HepG2 (cell line): ENCODE data around the gene SHC1. TPM values are rescaled to one million over a fixed set of nuclear protein-coding genes. Genes with fewer than 3 reads are reported as not detected.

Experiments
- ARID2 ChIP-seq: sonication (generic); formaldehyde crosslinking; IDR thresholded peaks from 2 replicates; pipeline ENCODE4 v1.8.1; 2022; ENCODE audit warnings: mild to moderate bottlenecking, missing genetic modification reagents, borderline replicate concordance
- BORCS8-MEF2B ChIP-seq: sonication (generic); formaldehyde crosslinking; IDR thresholded peaks from 2 replicates; pipeline ENCODE4 v1.8.0; 2022; ENCODE audit warnings: mild to moderate bottlenecking, missing genetic modification reagents
- CBX5 ChIP-seq: sonication (generic); formaldehyde crosslinking; IDR thresholded peaks from 2 replicates; pipeline ENCODE4 v1.4.0; 2020; ENCODE audit warnings: missing genetic modification reagents, borderline replicate concordance
- CREM ChIP-seq, 2 experiments: sonication (generic) in 1 of 2; formaldehyde crosslinking in 1 of 2; IDR thresholded peaks; 2 replicates each; pipeline versions ENCODE4 v1.4.0 to v1.6.1; 2016 to 2020; ENCODE audit warnings: antibody characterized with exemption in 1 of 2, mild to moderate bottlenecking in 1 of 2, missing genetic modification reagents in 1 of 2
- CTCF ChIP-seq: sonication (generic); formaldehyde crosslinking; IDR thresholded peaks from 2 replicates; pipeline ENCODE4 v1.5.0; 2020; ENCODE audit warnings: mild to moderate bottlenecking, missing genetic modification reagents, moderate library complexity
- FOXP4 ChIP-seq: sonication (generic); formaldehyde crosslinking; IDR thresholded peaks from 2 replicates; pipeline ENCODE4 v1.4.0; 2020; ENCODE audit warnings: missing genetic modification reagents
- GMEB2 ChIP-seq: IDR thresholded peaks from 2 replicates; pipeline ENCODE4 v1.6.1; 2016; ENCODE audit warnings: missing biosample characterization, missing genetic modification reagents, low read depth
- HIVEP1 ChIP-seq: sonication (generic); formaldehyde crosslinking; IDR thresholded peaks from 2 replicates; pipeline ENCODE4 v1.4.0; 2020; ENCODE audit warnings: mild to moderate bottlenecking, missing genetic modification reagents
- KLF16 ChIP-seq, 2 experiments: sonication (generic) in 1 of 2; formaldehyde crosslinking in 1 of 2; IDR thresholded peaks; 2 replicates each; pipeline versions ENCODE4 v1.6.1 to v1.8.0; 2016 to 2023; ENCODE audit warnings: missing genetic modification reagents in 2 of 2, missing compliant biosample characterization in 1 of 2
- MED13 ChIP-seq: sonication (generic); formaldehyde crosslinking; IDR thresholded peaks from 2 replicates; pipeline ENCODE4 v1.5.0; 2020; ENCODE audit warnings: missing genetic modification reagents
- MTF2 ChIP-seq: sonication (generic); formaldehyde crosslinking; IDR thresholded peaks from 2 replicates; pipeline ENCODE4 v1.5.0; 2020; ENCODE audit warnings: missing genetic modification reagents, borderline replicate concordance
- TEAD3 ChIP-seq: optimal IDR thresholded peaks from 2 replicates; pipeline ENCODE3; 2016; ENCODE audit warnings: borderline replicate concordance
- TGIF2 ChIP-seq: IDR thresholded peaks from 2 replicates; pipeline ENCODE4 v1.6.1; 2016; ENCODE audit warnings: control low read depth, missing compliant biosample characterization
- THAP7 ChIP-seq: sonication (generic); formaldehyde crosslinking; IDR thresholded peaks from 2 replicates; pipeline ENCODE4 v1.8.1; 2023; ENCODE audit warnings: mild to moderate bottlenecking, missing genetic modification reagents
- ZBTB46 ChIP-seq: sonication (generic); formaldehyde crosslinking; IDR thresholded peaks from 2 replicates; pipeline ENCODE4 v1.4.0; 2020; ENCODE audit warnings: mild to moderate bottlenecking, missing genetic modification reagents, borderline replicate concordance
- ZFP36L2 ChIP-seq: sonication (generic); formaldehyde crosslinking; IDR thresholded peaks from 2 replicates; pipeline ENCODE4 v1.4.0; 2020; ENCODE audit warnings: missing genetic modification reagents
- ZNF143 ChIP-seq: sonication (generic); formaldehyde crosslinking; IDR thresholded peaks from 2 replicates; pipeline ENCODE4 v1.4.0; 2020; ENCODE audit warnings: missing genetic modification reagents
- ZNF503 ChIP-seq: sonication (generic); formaldehyde crosslinking; IDR thresholded peaks from 2 replicates; pipeline ENCODE4 v1.4.0; 2020; ENCODE audit warnings: missing genetic modification reagents
- ZNF720 ChIP-seq: sonication (generic); formaldehyde crosslinking; IDR thresholded peaks from 2 replicates; pipeline ENCODE4 v1.4.0; 2020; ENCODE audit warnings: missing genetic modification reagents
- polyA plus RNA-seq, 8 experiments: library from polyadenylated mRNA; depleted of rRNA in 3 of 8; stranded (reverse) in 7 of 8; unstranded in 1 of 8; fragments of >200 nt; fragmentation: Illumina TruSeq in 4 of 8; extraction: Trizol in 4 of 8; gene quantifications; 2 replicates each; pipeline versions ENCODE4 v1.2.1 to v1.2.3, GENCODE V29; 2011 to 2016; ENCODE audit warnings: low read depth in 4 of 8, missing spikeins in 1 of 8, mixed read lengths in 1 of 8; ENCODE audit not compliant: insufficient read depth in 1 of 8
- total RNA-seq, 5 experiments: library from RNA; depleted of rRNA; stranded (reverse); fragments of >200 nt; fragmentation: Illumina TruSeq; extraction: Trizol; gene quantifications; 2 replicates each; pipeline ENCODE4 v1.2.3, GENCODE V29; 2016; ENCODE audit warnings: low read depth in 1 of 5

Gene SHC1
- total and polyA plus RNA-seq, 2 of the 13 experiments (the other 11 are each of a cell fraction or from before 2014, with no cell fraction given) = 52.0 to 137 TPM

GRCh38 chr1:154937085-154937987 is 33.2 kb downstream of the SHC1 start (continued):
- TF ChIP-seq GMEB2 (CRISPR knock-in tag) = no peak
- no peak for TF ChIP-seq BORCS8-MEF2B (CRISPR knock-in tag)
- TF ChIP-seq FOXP4 (CRISPR knock-in tag) = no peak
- TF ChIP-seq ARID2 = no peak
- TF ChIP-seq ZBTB46 (CRISPR knock-in tag) = no peak
- TF ChIP-seq TEAD3 = no peak
- peak; percentile 20; the same call in 1 of the 2 replicates for TF ChIP-seq CTCF (CRISPR knock-in tag)
- TF ChIP-seq CREM (IDR thresholded peaks at IDR 0.05) = peak; percentile 94
- 0 out of 2 replicates have a peak, but pooled peaks have one; percentile 32 for TF ChIP-seq CREM (CRISPR knock-in tag; IDR thresholded peaks at IDR 0.05)
- TF ChIP-seq MTF2 (CRISPR knock-in tag) = no peak
- no peak for TF ChIP-seq ZNF143 (CRISPR knock-in tag)
- TF ChIP-seq CBX5 = no peak
- no peak for TF ChIP-seq THAP7 (CRISPR knock-in tag)
- no peak for TF ChIP-seq HIVEP1 (CRISPR knock-in tag)
- TF ChIP-seq ZFP36L2 (CRISPR knock-in tag) = no peak
- no peak for TF ChIP-seq MED13 (CRISPR knock-in tag)
- TF ChIP-seq TGIF2 (CRISPR knock-in tag) = peak; percentile 59; the same call in 1 of the 2 replicates
- TF ChIP-seq ZNF720 (CRISPR knock-in tag) = no peak
- TF ChIP-seq KLF16 (CRISPR knock-in tag; IDR thresholded peaks at IDR 0.05) = no peak
- no peak for TF ChIP-seq ZNF503 (CRISPR knock-in tag)
